HG02852 (cell line): ENCODE results near the gene CKAP4.
A peak's percentile ranks its signal among the peaks of the same experiment; 100 is the strongest.
"Not testable (repeated sequence)": the region's sequence is repeated elsewhere in the genome, so short reads cannot be mapped to it uniquely, and the experiment has no call there.

Source experiments
- ATAC-seq: cut with Tn5 transposase; IDR thresholded peaks from one replicate; pipeline ENCODE4 v1.9.1; 2021; ENCODE audit warnings: mild to moderate bottlenecking, moderate library complexity; ENCODE audit not compliant: unreplicated experiment

The CKAP4 gene

GRCh38 chr12:106247674-106248311 lies at the start of gene CKAP4:
Gene CKAP4, minus strand, starts transcription at chr12:106248020. Its CDS starts 169 bp downstream, at chr12:106247851.
- peak; percentile 54 for ATAC-seq

GRCh38 chr12:106297075-106297474 lies 49.3 kb upstream of the CKAP4 start:
- ATAC-seq, result no peak

GRCh38 chr12:106296179-106296877 lies 48.5 kb upstream of the CKAP4 start:
- no peak for ATAC-seq

- ATAC-seq, result no peak
These were observed 44.5 kb upstream of the CKAP4 start for GRCh38 chr12:106292339-106292738.

GRCh38 chr12:106291342-106291741 lies 43.5 kb upstream of the CKAP4 start:
- ATAC-seq, result no peak

- no peak for ATAC-seq
These were observed 42.8 kb upstream of the CKAP4 start for GRCh38 chr12:106290666-106291065.

- no peak for ATAC-seq
These were observed 41.4 kb upstream of the CKAP4 start for GRCh38 chr12:106289196-106289681.

- ATAC-seq, result no peak
These were observed 40.8 kb upstream of the CKAP4 start for GRCh38 chr12:106288494-106289195.

- ATAC-seq, result no peak
These were observed 40.3 kb upstream of the CKAP4 start for GRCh38 chr12:106288101-106288493.

- no peak for ATAC-seq
These were observed 39.5 kb upstream of the CKAP4 start for GRCh38 chr12:106287364-106287763.

- not testable (repeated sequence) for ATAC-seq
These were observed 38.8 kb upstream of the CKAP4 start for GRCh38 chr12:106286576-106287162.

- ATAC-seq, result no peak
These were observed 38.2 kb upstream of the CKAP4 start for GRCh38 chr12:106285982-106286381.

- ATAC-seq, result no peak
These were observed 36.7 kb upstream of the CKAP4 start for GRCh38 chr12:106284358-106285105.

- no peak for ATAC-seq
These were observed 34.8 kb upstream of the CKAP4 start for GRCh38 chr12:106282457-106283097.

- ATAC-seq, result no peak
These were observed 34.0 kb upstream of the CKAP4 start for GRCh38 chr12:106281804-106282203.

- ATAC-seq, result no peak
These were observed 33.4 kb upstream of the CKAP4 start for GRCh38 chr12:106281056-106281782.

GRCh38 chr12:106280106-106280505 lies 32.3 kb upstream of the CKAP4 start:
- ATAC-seq, result no peak

GRCh38 chr12:106276032-106276740 lies 28.4 kb upstream of the CKAP4 start:
- ATAC-seq, result peak; percentile 77

GRCh38 chr12:106275458-106275857 lies 27.6 kb upstream of the CKAP4 start:
- ATAC-seq, result no peak
